NCI-H146 treated with DMSO at 0.1 percent for 48 hours (cell line): ENCODE data around the gene TMEM132E.
"Not testable (repeated sequence)": the region's sequence is repeated elsewhere in the genome, so short reads cannot be mapped to it uniquely, and the experiment has no call there.

Experiments
- DNase-seq: peaks from one replicate; lab custom pipeline; 2025; ENCODE audit not compliant: unreplicated experiment; lab: John Stamatoyannopoulos, UW

The TMEM132E gene

GRCh38 chr17:34579017-34579946 lies at the start of gene TMEM132E:
Gene TMEM132E (plus strand): TSS chr17:34579582. CDS start chr17:34581077, 1,495 bp downstream.
- no peak for DNase-seq

GRCh38 chr17:34530918-34531317 lies 48.5 kb upstream of the TMEM132E start:
- no peak for DNase-seq

- no peak for DNase-seq
These were observed 46.9 kb upstream of the TMEM132E start for GRCh38 chr17:34532281-34533065.

GRCh38 chr17:34533806-34534527 lies 45.4 kb upstream of the TMEM132E start:
- no peak for DNase-seq

GRCh38 chr17:34537445-34537844 lies 41.9 kb upstream of the TMEM132E start:
- no peak for DNase-seq

- DNase-seq, result not testable (repeated sequence)
These were observed 40.8 kb upstream of the TMEM132E start for GRCh38 chr17:34538582-34538981.

GRCh38 chr17:34539881-34540280 lies 39.5 kb upstream of the TMEM132E start:
- no peak for DNase-seq

- DNase-seq, result no peak
These were observed 36.6 kb upstream of the TMEM132E start for GRCh38 chr17:34542700-34543336.

GRCh38 chr17:34547453-34548063 lies 31.8 kb upstream of the TMEM132E start:
- no peak for DNase-seq

- DNase-seq, result no peak
These were observed 29.4 kb upstream of the TMEM132E start for GRCh38 chr17:34549966-34550365.

- no peak for DNase-seq
These were observed 25.5 kb upstream of the TMEM132E start for GRCh38 chr17:34553907-34554306.

GRCh38 chr17:34556384-34556783 lies 23.0 kb upstream of the TMEM132E start:
- DNase-seq, result no peak

- DNase-seq, result no peak
These were observed 22.5 kb upstream of the TMEM132E start for GRCh38 chr17:34556931-34557330.

- no peak for DNase-seq
These were observed 18.1 kb upstream of the TMEM132E start for GRCh38 chr17:34561328-34561727.

GRCh38 chr17:34562387-34562786 lies 17.0 kb upstream of the TMEM132E start:
- DNase-seq, result no peak

GRCh38 chr17:34565713-34566112 lies 13.7 kb upstream of the TMEM132E start:
- no peak for DNase-seq

- DNase-seq, result no peak
These were observed 13.2 kb upstream of the TMEM132E start for GRCh38 chr17:34566201-34566600.

GRCh38 chr17:34566873-34567272 lies 12.5 kb upstream of the TMEM132E start:
- no peak for DNase-seq

- no peak for DNase-seq
These were observed 11.5 kb upstream of the TMEM132E start for GRCh38 chr17:34567691-34568465.

- DNase-seq, result no peak
These were observed 10.4 kb upstream of the TMEM132E start for GRCh38 chr17:34568953-34569352.
